ENCODE data around the gene ZNF655.
A peak's percentile ranks its signal among the peaks of the same experiment; 100 is the strongest.
"Not testable (repeated sequence)": the region's sequence is repeated elsewhere in the genome, so short reads cannot be mapped to it uniquely, and the experiment has no call there.

ZNF655 gene

DNA sequence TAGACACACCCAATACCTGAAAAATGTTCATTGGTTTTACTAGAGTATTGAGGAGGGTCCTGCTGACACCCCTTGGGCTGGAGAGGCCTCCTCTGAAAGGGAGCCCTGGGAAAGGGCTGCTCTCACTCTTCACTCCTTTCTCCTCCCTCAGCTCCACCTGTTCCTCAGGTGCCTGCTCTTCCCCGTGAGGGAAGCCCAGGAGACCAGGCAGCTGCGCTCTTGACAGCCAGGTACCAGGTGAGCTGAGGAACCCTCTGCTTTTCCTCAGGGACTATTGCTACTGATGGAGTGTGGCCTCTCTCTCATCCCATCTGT lies 3.3 kb downstream of the ZNF655 start:
- DNase-seq, result no peak

DNA sequence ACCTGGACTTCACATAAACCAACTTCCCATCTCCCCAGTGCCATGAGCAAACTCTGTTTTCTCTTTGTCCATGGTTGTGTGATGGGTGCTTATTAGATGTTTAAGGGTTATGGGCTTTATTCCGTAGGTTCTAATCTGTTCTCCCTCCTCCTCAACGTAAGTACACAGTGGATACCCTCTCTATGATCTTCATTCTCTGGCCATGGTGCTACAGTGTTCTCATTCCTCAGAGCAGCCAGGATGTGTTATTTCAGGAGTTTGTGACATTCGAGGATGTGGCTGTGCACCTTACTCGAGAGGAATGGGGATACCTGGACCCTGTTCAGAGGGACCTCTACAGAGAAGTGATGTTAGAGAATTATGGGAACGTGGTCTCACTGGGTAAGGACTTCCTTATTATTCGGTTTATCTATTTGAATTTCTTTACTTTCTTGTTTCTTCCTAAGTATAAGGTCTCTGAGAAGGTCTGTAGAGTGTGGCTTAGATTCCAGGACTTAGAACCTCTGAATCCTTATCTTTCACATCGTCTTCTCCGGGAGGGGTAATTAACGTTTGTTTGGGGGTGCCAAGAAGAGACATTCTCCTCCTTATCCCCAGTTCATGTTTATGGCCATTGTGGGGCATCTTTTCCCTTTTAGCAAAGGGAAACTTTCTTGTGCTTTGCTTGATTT lies 3.8 kb downstream of the ZNF655 start:
- no peak for DNase-seq

DNA sequence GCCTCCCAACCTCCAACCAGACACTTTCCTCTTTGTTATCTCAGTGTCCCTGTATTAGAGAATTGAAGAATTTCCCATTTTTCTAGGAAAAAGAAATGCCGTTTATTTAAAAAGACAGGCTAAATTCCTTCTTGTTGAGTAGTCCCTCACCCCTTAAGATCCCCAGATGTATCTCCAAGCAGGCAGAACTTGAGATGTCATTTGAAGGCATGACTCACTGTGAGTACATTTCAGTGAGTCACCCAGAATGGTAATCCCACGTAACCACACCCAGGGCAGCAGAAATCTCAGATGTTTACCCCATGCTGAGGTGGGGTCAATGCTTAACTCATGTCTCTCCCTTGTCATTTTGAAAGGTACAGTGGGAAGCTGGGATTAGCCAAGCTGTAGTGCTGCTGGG lies 4.4 kb downstream of the ZNF655 start:
- peak; percentile 53 to 60 for DNase-seq

DNA sequence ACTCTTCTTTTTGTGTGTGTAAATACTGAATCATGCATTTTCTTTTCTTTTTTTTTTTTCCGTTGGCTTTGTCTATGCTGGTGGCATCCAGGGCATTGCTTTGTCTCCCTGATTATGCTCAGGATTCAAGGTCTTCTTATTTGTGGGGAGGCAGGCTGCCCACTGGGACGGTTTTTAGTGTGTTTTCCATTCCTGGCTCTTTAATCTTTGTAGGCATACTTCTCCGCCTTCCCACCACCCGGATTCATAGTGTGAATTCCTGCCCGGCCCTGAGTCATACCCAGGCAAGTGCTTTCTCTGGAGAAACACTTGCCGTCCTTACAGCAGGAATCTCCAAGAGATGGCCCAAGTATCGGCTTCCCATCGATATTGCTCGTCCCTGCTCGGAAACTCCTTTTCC lies 5.2 kb downstream of the ZNF655 start:
- no peak for DNase-seq

DNA sequence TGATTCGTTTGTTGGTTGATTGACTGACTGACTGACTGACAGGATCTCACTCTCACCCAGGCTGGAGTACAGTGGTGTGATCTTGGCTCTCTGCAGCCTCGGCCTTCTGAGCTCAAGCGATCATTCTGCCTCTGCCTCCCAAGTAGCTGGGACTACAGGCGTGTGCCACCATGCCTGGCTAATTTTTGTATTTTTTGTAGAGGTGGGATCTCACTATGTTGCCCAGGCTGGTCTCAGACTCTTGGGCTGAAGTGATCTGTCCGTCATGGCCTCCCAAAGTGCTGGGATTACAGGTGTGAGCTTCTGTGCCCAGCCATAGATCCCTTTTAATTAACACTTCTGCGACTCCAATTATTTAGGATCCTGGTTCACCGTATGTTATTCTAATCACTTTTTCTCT lies 10.3 kb downstream of the ZNF655 start:
- DNase-seq, result not testable (repeated sequence)

DNA sequence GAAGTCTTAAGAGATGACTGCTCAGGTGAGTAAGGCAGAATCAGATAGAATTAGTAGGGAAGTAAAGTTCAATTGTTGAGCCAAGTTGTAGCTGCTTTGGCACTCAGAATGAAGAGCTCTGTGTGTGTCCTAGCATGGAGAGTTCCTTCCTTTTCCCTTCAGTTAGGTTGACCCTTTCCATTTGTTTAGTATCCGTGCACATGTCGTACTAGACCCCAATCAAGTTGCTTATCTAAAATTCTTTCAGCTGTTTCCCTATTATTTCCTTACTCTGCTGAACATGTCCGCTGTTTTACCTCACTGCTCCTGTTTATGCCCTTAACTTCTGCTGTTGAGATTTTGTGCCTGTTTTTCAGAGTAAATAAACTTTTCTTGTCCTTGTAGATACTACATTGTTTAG lies 13.3 kb downstream of the ZNF655 start:
- no peak for DNase-seq

DNA sequence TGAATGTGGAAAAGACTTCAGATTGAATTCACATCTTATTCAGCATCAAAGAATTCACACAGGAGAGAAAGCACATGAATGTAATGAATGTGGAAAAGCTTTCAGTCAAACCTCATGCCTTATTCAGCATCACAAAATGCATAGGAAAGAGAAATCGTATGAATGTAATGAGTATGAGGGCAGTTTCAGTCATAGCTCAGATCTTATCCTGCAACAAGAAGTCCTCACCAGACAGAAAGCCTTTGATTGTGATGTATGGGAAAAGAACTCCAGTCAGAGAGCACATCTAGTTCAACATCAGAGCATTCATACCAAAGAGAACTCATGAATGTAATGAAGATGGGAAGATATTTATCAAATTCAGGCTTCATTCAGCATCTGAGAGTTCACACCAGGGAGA lies 14.8 kb downstream of the ZNF655 start:
- no peak for DNase-seq

DNA sequence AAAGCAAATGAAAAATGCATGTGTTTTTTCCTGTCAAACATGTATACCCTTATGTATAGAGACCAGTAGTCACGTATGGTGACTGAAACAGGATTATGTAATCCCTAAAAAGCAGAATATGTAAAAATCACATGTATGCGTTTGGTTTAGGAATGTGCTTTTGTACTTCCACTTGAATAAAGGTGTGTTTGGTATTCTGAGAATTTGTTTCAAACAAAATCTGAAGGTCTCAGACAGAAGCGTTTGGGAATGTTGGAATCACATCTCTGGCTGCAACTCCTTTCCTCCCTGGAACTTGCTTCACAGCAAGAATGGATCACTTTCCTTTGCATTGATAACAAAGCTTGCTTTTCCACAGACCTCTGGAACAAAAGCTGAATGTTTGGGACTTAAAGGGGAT lies 17.8 kb downstream of the ZNF655 start:
- DNase-seq, result no peak

DNA sequence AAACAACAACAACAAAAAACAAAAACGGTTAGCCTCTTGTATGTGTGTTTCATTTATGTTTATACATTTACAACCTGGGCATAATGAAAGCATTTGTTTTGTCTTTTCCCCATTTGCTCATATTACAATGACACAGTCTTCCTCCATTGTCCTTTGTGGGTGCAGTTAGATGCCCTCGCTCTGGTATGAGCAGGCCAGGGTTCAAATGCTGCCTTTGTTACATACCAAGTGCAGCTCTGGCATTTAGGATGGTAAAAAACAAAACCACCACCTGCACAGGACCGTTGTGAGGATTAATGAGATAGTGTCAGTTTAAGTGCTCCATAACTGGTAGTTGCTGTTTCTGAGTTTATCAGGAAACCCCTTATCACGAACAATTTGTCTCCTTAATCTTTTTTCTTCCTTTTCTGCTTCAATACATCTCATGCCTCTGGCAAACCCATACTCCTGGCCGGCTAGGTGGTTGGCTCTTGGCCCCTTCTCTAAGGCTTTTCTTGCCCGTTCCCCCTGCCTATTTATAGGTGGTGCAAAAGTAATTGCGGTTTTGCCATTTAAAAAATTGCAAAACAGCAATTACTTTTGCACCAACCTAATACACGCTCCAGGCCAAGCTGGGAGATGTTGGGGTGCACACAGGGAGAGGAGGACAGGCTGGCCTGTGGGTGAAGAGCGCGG lies 21.0 kb downstream of the ZNF655 start:
- no peak for DNase-seq

DNA sequence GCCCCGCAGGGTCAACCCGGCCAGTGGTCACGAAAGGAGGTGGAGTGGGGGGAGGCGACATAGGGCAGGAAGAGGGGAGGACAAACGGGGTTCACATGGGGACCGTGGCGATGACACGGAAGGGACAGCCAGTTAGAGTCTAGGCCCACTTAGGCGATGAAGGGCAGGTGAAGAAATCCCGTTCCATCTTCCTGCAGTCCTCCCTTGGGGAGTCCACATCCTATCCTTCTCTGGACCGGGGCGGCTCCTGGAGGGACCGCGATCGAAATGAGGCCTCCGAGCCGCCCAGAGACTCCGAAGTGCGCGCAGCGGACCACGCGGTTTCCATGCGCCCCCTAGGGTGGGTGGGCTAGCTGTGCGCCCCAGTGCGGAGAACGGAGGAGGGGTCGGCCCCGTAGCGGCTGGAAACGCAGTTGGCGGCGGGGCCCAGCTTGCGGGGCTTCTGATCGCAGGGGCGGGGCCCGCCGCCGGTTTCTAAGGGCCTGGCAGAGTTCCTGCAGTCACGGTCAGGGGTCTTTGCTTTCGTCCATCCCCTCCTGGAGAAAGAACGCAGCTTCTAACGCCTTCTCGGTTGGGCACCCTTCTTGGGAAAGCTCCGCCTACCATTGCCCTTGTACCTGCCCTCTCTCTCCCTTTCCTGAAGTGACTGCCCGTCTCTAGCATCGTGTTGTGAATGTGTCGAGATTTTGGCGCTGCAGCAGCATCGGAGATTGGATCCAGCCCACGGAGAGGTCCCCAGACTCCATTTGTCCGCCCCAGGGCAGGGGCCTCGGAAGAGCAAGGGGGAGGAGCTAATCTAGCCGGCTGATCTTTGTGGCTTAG lies 21.7 kb downstream of the ZNF655 start:
- peak; percentile 70 to 73 for DNase-seq

DNA sequence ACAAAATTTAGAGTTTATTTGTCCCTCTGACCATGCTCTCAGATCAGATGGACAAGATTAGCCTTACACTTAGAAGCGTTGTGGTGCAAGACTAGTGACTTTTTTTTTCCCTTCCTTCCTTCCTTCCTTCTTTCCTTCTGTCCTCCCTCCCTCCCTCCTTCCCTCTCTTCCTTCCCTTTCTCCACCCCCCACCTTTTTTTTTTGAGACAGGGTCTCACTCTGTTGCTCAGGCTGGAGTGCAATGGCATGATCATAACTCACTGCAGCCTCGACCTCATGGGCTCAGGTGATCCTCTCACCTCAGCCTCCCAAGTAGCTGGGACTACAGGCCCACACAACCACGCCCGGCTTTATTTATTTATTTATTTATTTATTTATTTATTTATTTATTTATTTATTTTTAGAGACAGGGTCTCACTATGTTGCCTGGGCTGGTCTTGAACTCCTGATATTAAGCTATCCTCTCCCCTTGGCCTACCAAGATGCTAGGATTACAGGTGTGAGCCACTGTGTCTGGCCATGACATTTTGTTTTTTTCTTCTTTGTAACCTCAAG lies 22.4 kb downstream of the ZNF655 start:
- DNase-seq, result not testable (repeated sequence)

DNA sequence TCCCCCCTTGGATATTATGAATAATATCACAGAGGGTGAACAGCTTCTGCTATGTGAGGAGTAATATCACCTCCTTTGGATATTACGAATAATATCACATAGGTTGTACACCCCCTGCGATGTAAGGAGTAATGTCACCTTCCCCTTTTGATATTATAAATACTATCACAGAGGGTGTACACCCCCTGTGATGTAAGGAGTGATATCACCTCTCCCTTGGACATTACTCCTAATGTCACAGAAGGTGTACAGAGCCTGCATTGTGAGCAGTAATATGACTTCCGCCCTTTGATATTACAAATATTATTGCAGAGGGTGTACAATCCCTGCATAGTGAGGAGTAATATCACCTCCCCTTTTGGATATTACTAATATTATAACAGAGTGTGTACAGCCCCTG lies 30.4 kb downstream of the ZNF655 start:
- DNase-seq, result no peak

DNA sequence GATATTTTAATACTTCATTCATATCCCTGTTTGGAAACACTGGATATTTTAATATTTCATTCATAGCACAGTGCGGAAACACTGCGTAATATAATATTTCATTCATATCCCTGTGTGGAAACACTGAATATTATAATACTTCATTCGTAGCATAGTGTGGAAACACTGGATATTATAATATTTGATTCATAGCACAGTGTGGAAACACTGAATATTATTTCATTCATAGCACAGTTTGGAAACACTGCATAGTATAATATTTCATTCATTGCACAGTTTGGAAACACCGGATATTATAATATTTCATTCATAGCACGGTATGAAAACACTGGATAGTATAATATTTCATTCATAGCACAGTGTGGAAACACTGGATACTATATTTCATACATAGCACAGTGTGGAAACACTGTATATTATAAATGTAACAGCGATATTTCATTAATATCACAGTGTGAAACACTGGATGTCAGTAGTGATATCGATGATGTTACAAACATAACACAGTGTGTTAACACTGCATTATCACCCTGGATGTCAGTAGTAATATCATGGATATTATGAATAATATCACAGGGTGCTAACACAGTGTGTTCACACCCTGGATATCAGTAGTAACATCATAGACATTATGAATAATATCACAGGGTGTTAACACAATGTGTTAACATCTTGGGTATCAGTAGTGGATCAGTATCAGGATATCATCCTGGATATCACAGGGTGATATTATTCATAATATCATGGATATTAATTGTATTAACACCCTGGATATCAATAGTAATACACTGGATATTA lies 36.7 kb downstream of the ZNF655 start:
- no peak for DNase-seq

DNA sequence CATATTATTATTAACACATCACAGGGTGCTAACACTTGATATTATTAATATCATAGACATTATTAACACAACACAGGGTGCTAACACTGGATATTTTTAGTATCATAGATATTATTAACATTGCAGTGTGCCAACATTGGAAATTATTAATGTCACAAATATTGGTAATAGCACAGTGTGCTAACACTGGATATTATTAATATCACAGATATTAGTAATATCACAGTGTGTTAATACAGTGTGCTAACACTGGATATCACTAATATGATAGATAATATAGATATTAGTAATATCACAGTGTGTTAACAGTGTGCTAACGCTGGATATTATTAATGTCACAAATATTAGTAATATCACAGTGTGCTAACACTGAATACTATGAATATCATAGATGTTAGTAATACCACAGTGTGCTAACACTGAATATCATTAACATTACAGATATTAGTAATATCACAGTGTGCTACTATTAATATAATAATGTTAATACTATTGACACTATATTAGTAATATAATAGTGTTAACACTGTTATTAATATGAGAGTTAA lies 38.0 kb downstream of the ZNF655 start:
- DNase-seq, result no peak

DNA sequence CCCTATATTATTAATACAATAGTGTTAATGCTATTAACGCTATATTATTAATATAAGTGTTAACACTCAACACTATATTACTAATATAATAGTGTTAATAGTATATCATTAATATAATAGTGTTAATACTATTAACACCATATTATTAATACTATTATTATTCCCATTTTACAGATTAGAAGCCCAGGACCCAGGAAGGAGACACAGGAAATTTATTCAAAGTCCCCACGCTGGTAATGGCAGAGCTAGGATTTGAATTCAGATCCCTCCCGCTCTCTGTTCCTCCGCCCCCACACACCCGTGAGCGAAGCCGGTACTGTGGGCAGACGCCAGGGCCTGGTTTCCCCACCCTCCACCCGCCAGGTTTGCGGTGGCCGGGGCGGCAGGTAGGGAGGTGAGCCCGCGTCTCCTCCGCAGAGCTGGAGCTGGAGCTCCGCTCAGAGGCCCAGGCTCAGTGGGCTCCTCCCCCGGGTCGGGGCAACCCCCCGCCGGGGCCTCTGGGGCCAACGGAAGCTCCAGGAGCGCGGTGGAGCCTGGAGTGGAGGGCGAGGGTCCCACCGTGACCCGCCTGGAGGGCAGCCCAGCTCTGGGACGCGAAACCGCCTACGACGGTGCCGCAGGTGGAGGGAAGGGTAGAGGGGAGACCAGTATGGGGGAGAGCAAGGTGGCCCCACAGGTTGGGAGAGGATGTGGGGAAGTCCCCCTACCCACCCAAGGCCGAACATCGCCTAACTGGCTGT lies 39.5 kb downstream of the ZNF655 start, which contains the start of gene TMEM225B:
Gene TMEM225B, plus strand, starts transcription at position 506 of the 740 bp plus-strand sequence. CDS start 6,122 bp downstream, outside the sequence.
- DNase-seq, result peak in 1 of 2 experiments; percentile 37

DNA sequence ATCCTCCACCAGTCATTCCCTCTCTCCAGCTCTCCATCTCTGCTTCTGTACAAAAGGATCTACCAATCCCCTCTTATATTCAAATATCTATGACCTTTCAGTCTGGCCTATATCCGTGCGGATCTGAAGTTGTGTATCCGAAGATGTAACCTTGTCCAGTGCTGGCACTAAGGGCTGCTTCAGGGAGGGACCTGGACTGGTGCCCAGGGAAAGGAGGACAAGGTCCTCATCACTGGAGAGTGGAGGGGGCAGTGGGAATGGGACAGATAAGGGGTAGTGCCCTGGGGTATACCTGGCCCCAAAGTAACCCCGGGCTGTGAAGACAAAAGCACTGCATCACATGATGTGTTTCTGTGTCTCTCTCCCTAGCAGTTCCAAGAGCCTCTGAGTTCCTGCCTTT lies 41.4 kb downstream of the ZNF655 start:
- DNase-seq, result no peak

DNA sequence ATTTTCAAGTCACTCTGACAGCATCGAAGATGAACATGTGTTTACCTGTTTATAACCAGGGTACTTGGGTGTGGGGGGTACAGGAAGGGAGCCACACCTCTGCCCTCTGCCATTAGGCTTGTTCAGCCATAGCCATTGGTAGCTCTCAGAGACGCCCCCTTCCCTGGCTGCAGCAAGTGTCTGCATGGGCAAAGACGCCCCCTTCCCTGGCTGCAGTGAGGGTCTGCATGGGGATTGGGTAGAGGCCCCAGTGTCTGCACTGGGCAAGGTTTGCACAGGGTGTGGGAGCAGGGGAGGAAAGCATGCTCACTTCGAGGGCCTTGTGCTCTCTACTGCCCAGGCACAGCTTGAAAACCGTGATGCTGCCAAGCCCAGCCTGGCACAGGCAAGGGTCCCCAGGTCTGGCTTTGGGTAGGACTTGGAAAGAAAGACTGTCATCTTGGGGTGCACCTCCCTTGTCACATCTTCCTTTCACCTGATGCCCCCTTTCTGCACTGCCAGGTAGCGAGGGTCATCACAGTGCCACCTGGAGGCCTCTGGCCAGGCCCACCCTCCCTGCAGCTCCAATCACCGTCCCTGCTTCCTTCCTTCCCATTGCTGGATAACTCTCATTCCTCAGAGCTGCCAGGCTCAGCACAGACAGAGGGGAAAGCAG lies 43.3 kb downstream of the ZNF655 start:
- DNase-seq, result peak in 1 of 2 experiments; percentile 15

DNA sequence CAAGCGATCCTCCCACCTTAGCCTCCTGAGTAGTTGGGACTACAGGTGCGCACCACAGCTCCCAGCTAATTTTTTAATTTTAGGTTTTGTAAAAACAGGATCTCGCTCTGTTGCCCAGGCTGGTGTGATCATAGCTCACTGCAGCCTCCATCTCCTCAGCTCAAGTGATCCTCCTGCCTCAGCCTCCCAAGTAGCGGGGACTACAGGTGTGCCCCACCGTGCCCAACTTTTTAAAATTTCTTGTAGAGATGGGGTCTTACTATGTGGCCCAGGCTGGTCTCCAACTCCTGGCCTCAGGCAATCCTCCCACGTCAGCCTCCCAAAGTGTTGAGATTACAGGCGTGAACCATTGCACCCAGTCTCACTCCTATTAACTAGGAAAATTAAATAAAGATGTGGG lies 47.1 kb downstream of the ZNF655 start:
- DNase-seq, result no peak

DNA sequence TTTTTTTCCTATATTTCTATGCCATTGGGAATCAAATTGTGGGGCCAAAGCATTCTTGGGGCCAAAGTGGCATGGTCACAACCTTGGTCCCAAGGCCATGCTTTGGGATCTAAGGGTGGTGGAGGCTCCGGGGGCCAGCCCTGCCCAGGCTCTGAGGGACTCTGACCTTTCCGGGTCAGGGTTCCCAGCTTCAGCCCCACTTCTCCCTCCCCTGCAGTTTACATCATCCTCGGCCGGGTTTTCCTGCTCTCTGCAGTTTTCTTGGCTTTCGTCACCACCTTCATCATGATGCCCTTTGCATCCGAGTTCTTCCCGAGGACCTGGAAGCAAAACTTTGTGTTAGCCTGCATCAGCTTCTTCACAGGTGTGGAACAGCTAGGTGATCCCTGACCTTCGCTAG lies 48.1 kb downstream of the ZNF655 start:
- no peak for DNase-seq

DNA sequence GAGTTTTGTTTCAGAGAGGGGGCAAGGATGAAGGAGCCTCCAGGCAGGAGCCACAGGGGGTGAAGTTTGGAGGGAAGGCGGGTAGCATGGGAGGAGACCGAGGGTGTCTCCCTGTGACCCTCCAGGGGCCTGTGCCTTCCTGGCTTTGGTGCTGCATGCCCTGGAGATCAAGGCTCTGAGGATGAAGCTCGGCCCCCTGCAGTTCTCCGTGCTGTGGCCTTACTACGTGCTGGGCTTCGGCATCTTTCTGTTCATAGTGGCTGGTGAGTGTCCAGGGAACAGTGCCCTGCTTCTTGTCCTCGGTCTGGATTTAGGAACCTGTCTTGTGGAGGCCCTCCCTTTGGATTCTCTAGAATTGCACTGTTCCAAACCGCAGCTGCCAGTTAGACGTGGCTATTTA lies 49.1 kb downstream of the ZNF655 start:
- DNase-seq, result no peak

DNA sequence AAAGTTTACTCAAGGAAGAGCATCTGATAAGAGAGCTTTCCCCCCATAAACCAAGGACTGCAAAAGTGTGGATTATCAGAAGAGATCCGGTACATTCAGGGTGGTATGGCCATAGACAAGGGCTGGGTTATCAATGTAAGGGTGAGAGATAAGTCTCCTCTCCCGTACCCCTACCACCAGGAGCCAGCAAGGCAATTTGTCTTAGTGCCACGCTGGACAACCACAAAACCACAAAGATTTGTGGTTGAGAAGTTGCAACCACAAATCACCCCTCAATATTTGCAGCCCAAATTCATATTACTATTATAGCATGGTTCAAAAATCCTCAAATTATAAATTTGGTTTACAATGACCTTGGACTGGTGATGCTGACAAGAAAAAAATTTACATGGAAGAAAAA lies 56.1 kb downstream of the ZNF655 start:
- DNase-seq, result no peak

All from activated T-cell treated with anti-CD3 and anti-CD28 coated beads, Interleukin-2, amount 50 U/mL, for 48 hours (primary cell).